DMS 273 treated with DMSO at 0.1 percent for 48 hours (cell line): ENCODE measurements around the gene ZNF280B.

Experiments
- DNase-seq: peaks from one replicate; lab custom pipeline; 2025; lab: John Stamatoyannopoulos, UW

The ZNF280B gene, protein sequence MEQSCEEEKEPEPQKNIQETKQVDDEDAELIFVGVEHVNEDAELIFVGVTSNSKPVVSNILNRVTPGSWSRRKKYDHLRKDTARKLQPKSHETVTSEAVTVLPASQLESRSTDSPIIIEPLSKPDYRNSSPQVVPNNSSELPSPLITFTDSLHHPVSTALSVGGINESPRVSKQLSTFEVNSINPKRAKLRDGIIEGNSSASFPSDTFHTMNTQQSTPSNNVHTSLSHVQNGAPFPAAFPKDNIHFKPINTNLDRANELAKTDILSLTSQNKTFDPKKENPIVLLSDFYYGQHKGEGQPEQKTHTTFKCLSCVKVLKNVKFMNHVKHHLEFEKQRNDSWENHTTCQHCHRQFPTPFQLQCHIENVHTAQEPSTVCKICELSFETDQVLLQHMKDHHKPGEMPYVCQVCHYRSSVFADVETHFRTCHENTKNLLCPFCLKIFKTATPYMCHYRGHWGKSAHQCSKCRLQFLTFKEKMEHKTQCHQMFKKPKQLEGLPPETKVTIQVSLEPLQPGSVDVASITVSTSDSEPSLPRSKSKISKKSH

DNA sequence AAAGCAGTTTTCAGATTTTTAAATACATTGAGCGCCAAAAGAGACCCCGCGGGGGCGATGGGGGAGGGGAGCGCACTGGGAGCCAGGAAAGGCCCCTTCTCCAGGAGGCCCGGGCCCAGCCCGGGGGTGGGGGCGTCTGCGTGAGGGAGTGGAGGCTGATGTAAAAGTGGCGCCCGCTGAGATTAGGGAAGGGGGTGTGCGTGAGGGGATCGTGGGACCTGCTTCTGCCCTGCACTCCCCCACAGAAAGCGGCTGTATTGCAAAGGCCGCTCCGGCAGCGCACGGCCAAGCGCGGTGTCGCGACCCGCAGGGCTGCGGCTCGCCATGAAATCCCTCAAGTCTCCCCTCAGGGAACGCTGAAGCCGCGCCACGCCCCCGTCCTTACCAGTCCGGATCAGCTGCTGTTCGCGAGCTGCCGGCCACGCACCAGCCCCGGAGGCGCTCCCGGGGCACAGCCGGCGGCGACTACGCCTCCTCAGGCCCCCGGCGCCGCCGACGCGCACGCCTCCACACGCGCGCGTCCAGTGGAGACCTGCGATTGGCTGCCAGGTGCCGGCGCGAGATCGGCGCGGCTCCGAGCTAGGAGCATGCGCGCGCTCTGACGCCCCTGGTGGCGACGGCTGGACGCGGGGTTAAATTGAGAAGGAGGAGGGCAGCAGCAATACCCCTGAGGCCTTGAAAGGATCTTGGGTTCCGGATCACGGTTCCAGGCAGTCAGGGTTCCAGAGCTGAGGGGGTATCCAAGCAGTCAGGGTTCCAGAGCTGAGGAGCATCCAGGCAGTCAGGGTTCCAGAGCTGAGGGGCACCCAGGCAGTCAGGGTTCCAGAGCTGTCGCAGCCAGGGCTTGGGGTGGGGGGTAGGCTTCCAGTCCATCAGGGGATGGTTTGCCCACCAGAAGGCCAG lies at the start of gene ZNF280B:
TSS of gene ZNF280B (minus strand) at position 469 of the 903 bp plus-strand sequence. CDS start 19,344 bp downstream, outside the sequence.
- DNase-seq = peak; percentile 39

DNA sequence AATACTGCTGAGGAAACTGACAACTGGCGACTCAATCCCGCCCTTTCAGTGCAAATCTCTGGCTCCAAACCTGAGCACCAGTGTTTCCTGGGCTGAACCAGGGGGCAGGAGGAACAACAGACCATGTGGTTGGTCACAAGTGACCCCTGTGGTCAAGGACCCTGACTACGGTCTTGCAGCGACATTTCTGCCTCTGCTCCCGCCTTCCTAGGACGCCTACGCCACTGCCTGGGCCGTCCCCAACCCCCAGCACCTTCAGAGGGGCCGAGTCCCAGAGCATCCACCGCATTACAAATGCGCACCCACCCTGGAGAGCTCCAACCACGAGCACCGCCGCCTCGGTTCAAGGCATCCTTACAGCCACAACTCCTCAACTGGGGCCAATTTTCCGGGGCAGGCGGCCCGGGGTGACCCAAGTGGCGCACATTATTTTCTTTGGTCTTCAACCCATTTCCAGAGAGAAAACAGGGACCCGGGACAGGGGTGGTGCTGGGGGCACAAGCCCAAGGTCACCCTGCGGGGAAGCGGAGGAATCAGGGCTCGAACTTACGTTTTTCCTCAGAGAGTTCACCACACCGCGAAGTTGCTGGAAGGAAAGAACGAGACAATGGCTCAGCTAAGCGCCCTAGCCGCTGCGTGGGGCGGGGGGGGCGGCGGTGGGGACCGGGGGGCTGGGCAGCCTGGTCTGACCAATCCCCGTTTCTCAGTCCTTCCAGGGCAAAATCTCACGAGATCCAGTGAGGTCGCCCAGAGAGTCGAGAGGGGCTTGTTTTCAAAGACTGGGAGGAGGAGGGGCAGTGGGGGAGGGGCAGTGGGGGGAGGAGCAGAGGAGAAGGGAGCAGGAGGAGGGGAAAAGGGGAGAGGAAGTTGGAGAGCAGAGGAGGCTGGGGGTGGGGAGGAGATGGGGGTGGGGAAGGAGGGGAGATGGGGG lies 48.7 kb upstream of the ZNF280B start:
- no peak for DNase-seq

DNA sequence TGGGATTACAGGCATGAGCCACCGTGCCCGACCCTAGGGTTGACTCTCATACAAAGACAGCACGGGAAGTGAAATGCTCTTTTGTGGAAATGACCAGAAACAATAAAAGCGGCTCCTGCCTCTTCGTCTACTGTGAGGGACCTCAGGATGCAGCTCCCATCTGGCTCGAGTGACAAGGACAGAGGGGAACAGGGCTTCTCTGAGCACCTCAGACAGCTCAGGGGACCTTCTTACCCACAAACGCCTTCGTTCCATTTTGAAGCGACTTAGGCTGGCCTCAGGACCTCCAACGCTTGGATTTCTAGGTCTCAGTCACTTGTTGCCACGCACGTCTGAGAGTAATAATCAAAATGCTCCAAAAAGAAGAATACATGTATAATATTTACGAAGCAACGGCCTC lies 48.0 kb upstream of the ZNF280B start:
- DNase-seq = no peak

DNA sequence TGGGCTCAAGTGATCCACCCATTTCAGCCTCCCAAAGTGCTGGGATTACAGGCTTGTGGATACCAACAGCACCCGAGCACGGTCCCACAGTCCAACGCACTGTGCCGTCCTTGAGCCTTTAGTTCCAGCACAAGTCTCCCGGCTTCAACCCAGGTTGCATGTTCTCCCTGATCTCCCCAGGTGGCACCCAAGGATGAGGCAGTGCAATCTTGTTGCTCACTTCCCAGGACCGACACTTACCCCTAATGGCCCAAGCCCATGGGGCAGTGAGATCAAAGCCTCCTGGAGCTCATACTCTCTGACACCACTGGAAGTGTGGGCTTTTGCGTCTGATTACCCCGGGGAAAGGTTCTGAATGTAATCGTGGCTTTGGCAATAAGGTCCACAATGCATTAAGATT lies 47.1 kb upstream of the ZNF280B start:
- DNase-seq = no peak

DNA sequence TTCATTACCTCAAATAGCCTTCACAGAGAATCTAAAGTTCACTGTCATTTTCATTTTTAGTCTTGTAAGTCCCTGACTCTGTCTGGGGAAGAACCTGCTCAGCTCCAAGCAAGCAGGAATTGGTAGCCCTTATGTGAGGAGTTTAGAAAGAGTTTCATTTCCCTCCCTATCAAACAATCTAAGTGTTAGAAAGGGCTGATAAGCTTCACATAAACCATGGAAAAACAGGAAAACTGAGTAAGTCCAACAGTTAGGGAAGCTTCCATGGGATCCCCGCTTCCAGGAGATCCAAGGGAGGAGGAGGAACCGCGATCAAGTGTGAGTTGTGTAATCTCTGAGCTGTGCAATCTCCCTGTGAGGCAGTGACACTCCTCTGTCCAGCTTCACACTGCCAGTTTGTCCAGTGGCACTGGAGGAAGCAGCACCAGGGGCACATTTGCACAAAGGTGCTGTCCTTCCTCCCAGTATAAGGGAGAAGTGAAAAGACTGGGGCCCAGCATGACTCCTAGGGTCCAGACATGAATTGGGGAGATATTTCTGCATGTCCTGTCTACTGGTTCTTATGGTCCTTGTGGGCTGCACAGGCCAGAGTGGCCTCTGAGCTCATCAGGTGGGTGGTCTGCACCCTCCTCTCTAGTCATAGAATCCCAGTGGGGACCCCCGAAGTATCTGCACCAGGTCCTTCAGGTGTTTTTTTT lies 46.2 kb upstream of the ZNF280B start:
- DNase-seq = no peak

DNA sequence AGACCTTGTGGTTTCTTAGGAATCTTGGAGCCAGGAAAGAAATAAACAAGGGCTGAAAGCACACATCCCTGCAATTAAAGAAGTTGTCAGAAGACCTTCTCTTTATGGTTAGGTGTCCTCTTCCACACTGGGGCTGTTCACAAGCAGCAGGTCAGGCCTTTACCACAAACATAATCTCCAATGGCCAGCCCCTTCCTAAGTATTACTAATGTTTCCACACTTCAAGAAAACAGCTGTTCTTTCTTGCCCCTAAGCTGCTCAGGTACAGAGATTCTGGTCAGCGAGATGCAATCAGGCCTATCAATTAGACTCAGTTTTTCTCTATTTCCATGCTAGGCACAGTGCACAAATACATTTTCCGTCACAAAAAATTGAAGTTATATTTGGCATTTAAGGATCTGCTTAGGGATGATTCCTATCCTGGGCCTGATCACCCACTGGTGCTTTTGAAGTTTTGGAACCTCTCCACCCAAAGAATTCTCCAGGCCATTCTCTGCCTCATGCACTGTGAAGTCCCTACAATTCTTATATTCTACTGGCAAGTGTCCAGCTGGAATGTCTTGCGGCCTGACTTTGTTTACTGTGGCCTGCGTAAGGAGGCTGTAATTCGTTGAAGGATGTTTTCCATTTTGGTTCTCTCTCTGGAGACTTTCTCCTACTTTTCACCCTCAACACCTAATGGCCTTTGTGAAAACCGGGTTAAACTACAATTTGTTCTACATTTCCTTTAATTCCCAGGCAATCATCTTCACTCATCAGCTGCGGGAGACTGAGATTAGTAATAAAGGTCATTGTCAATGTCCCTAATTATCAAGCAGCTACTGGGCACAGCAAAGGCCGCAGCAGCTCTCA lies 45.4 kb upstream of the ZNF280B start:
- no peak for DNase-seq

DNA sequence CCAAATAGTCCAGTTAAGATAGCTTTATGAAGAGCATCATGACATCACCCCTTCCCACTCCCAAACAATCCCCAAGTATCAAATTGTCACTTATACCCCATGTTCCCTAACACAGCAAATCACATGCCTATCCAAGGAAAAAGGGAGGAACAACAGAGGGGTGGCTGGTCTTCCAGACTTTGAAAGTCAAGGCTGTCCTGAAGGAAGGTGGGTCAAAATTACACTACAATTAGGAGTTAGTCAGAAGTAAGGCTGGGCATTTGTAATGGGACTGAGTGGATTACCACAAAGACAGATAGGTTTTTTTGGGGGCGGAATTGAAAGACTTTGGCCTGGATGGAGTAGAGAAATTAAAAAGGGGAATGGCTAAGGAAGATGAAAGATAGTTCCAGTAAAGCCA lies 44.6 kb upstream of the ZNF280B start:
- no peak for DNase-seq

DNA sequence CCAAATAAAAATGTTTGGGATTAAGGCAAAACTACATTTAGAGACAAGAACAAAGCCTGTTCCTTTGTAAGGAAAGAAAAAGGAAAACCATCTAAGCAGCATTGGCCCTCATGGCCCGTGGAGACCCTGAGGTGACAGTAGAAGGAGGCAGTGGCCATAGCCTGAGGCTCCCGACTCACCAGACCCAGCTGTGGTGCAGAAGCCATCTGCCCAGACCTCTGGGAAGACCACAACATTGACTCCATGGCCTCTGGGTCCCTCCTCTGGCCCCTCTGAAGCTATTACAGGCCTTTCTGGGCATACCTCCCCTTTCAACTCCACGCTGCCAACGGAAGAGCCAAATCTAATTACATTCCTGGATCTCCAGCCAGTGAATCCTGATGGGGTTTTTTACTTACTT lies 44.1 kb upstream of the ZNF280B start:
- DNase-seq = no peak

DNA sequence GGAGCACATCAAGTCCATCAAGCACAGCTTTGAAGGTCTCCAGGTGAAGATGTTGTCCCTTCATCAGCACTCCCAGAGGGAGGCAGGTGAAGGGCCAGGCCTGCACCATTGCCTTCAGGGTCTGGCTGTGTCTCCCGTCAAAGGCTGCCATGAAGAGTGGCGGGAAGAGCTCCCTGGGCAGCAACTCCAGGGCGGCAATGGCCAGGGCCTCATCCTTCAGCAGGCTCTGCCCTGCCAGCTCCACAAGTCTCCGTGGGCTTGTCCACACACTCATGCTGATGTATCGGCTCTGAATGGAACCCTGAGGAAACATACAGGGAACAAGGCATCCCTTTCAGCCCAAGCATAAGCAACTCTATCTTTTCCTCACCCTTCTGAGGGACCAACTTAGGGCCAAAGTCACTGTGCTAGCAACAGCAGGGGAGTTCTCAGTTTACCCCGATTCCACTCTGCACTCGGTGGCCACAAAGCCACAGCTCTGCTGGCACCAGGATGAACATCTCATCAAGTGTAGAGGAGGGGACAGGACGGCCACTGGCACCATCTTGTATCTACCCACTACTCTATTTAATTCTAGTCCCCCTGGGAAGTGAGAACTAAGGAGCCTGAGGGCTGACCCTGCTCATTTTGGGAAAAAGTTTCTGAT lies 42.4 kb upstream of the ZNF280B start:
- no peak for DNase-seq

DNA sequence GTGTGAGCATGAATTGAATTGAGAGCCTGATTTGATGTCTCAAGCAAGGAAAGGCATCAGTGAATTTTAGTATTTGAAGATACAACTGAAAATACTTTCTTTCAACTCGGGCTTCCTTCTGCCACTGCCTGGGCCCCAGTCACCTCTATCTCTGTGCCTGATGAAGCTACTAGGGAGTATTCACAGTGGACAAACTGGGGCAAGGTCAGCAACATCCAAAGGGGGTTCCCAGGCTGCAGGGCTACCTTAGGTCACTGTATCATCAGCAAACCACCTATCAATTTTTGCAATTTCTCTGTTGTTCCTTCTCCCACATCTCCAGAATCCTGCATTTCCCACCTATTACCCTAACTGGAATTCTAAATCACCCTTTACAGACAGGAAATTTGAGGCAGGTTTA lies 40.4 kb upstream of the ZNF280B start:
- no peak for DNase-seq

DNA sequence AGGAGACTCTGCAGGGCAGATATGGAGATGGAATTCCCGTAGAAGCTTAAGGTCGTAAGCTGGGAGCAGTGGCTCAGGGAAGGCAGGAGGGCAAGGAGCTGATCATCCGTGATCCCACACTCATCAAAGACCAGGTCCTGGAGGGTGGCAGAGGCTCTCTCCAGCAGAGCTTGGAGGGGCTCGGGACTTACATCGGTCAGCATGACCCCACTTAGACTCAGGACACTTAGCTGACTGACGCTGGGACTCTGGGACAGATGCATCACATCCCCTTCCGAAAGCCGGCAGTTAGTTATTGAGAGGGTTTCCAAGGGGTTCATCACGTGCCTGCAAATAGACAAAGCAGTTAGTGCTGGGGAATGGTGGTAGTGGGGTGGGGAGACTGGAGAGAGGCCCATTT lies 39.8 kb upstream of the ZNF280B start:
- DNase-seq = no peak

DNA sequence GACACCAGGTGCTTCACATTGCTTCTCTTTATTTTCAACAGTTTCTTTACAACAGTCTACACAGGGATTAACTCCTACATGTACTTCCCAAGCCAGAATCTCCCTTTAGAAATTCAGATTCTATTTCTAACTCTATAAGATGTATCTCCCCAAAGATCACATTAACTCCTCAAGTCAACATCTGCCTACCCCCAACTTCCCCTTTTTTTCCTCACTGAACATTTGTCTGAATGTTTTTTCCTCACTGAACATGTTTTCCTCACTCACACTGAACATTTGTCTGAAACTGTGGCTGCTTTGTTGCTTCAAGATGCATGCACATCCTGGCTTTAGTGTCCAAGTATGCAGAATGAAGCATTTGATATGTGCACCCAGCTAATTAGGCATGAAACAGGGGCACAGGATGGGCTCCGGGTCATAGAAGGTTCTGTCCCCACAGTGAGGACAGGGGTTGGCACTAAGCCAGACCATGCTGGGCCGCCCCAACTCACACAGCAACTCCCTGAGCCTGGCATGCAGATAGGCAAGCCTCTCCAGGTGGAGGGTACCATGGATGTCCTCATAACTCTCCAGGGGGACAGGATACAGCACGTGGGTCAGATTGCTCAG lies 39.3 kb upstream of the ZNF280B start:
- DNase-seq = no peak

DNA sequence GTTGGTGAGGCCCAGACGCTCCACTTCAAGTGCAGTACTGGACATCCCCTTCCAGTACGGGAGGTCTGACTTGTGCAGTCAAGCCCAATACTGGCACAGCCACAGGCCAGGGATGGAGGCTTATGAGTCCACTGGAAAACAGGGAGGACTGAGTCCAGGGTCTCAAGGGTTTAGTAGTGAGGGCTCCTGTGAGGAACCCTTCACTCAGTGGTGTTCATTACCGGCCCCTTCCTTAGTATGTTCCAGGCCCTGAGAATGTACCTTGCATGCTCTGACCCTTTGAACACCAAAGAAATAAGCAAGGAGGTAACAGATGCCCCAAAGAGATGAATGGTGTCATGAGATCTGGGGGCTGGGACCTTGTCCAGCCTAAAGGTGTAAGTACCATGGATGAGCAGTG lies 38.7 kb upstream of the ZNF280B start:
- no peak for DNase-seq

DNA sequence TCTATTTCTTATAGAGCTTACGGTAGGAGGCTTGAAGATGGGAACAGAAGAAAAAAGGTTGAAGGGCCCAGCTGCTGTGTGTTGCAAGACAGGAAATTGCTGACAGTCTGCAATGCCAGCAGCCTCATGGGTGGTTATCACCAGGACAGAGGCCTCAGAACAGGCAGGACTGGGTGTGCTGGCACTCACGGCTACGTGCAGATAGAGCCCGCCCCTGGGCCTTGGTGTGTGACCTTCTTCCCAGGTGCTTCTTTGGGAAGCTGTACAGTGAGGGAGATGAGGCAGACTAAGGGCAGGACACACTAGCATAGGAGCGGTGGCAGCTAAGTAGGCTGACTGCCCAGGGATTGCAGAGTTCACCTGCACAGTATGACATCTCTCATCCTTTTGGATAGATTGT lies 37.9 kb upstream of the ZNF280B start:
- no peak for DNase-seq

DNA sequence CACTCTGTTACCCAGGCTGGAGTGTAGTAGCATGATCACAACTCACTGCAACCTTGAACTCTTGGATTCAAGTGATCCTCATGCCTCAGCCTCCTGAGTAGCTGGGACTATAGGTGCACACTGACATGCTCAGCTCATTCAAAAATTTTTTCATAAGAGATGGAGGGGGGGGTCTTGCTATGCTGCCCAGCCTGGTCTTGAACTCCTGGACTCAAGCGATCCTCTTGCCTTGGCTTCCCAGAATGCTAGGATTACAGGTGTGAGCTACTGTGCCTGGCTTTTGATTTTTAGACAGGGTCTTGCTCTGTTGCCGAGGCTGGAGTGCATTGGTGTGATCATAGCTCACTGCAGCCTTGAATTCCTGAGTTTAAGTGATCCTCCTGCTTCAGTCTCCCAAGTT lies 36.5 kb upstream of the ZNF280B start:
- no peak for DNase-seq

DNA sequence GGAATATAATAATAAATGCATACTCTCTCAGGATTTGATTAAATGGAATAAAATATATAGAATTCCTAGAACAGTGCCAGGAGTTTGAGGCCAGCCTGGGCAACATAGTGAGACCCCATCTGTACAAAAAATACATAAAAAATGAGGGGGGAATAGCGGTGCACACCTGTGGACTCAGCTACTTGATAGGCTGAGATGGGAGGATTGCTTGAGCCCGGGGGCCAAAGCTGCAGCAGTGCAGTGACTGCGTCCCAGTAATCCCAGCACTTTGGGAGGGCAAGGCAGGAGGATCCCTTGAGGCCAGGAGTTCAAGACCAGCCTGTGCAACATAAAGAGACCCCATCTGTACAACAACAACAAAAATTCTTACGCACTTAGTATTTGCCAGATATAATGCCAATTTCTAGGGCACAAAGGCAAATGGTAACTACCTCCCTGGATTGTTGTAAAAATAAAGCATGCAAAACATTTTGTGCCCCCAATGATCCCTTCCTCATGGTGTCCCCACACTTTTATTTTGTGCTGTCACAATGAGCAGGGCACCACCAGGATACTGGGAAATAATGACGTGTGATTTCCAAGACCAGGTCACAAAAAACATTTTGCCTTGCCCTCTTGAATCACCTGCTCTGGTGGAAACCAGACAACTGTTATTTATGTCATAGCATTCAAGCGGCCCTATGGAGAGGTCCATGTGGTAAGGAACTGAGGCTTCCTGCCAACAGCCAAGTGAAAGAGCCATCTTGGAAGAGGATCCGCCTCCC lies 29.9 kb upstream of the ZNF280B start:
- no peak for DNase-seq

DNA sequence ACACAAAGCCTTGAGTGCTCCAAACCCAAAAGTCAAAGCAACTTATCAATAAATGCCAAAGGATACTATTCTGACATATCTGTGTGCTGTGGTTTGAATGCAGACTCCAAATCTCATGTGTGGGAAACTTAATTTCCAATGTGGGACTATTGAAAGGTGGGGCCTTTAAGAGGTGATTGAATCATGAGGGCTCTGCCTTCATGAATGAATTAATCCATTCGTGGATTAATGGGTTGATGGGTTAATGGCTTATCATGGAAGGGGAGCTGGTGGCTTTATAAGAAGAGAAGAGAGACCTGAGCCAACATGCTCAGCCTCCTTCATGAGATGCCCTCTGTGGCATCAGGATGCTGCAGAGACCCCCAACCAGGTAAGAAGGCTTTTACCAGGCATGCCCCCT lies 28.4 kb upstream of the ZNF280B start:
- DNase-seq = no peak

DNA sequence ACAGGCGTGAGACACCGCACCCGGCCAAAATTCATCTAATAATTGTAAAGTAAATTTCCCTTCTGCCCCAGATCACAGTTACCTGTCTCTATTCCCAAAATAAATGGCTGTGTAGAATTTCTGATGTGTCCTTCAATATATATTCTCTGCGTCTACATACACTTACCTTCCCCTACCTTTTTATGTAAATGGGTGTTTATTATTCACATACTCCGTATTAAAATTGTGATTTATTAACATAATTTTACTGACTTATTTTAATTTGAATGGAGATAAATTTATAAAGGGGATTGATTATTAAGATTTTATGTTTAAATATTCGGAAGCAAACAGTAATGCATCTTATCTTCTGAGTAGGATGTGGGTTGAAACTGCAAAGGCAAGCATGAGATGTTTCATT lies 28.0 kb upstream of the ZNF280B start:
- DNase-seq = no peak

DNA sequence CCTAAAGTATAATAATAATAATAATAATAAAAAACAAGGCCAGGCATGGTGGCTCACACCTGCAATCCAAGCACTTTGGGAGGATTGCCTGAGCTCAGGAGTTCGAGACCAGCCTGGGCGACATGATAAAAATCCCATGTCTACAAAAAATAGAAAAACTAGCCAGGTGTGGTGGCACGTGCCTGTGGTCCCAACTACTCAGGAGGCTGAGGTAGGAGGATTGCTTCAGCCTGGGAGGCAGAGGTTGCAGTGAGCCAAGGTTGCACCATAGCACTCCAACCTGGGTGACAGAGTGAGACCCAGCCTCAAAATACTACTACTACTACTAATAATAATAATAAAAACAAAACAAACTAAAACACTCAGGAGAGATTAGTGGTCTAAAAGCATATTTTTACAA lies 27.1 kb upstream of the ZNF280B start:
- no peak for DNase-seq
